Fibroblast of lung (primary cell): Measurements from ENCODE around the gene TAF5L.

ENCODE experiments used
- CTCF ChIP-seq, 2 donors: IDR thresholded peaks in 1 of 2; conservative IDR thresholded peaks in 1 of 2; 1 replicate in 1 of 2; 2 replicates in 1 of 2; pipeline ENCODE4 v1.5.1; 2011 to 2012; ENCODE audit warnings: low read length in 2 of 2, control low read depth in 1 of 2, inconsistent platforms in 1 of 2, low read depth in 1 of 2, mild to moderate bottlenecking in 1 of 2
- EZH2 ChIP-seq: IDR thresholded peaks from 2 replicates; pipeline ENCODE4 v1.5.1; 2012; ENCODE audit warnings: low read length, control low read depth, mild to moderate bottlenecking; ENCODE audit errors: missing control alignments

- TF ChIP-seq CTCF (conservative IDR thresholded peaks at IDR 0.05 in 1 of 2, IDR thresholded peaks at IDR 0.05 in 1 of 2; ENCODE audit: low read depth in 1 of 2, low read length in 2 of 2) (no peak), EZH2 (no peak)
Measured at GRCh38 chr1:229578168-229579058, 47.5 kb downstream of the TAF5L start.
